Fibroblast of skin of right quadriceps (primary cell): ENCODE results near the gene PDS5A.
"Not testable (repeated sequence)": the region's sequence is repeated elsewhere in the genome, so short reads cannot be mapped to it uniquely, and the experiment has no call there.

Experiments used
- DNase-seq: peaks from one replicate; pipeline ENCODE4 v3.0.0-alpha.2; 2013

The PDS5A gene

DNA sequence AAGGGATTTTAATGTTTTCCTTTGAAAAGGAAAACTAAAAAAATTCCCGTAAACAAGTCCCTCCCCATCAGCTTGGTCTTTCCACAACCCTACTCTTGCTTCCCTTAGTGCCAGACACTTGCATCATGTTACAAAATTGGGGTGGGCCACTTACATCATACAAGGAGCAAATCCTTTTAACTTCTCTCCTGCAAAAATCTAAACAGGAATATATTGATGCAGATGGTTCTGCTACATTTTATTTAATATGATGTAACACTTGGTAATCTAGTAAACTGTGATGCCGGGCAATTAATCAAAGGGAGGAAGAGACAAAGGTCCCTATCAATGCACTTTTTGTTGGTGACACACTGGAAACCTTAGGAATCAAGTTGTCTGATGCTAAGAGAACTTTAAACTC lies 154.5 kb downstream of the PDS5A start:
- peak; percentile 66 for DNase-seq

DNA sequence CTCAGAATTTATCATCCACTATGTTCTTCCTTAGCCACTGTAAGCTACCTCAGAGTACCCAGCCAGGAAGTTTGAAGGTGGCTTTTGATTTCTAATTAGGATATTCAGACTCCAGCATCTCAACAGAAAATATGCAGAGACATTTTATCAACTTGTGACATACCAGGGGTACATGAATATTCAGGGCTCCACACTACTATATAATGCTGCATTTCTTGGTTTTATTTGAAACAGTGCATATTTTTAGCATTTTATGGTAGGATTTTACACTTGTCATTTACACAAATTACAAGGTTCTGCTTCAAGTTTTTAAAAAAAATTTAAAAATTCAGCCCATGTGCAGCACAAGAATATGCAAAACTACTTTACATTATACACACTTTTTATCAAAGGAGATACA lies 155.0 kb downstream of the PDS5A start:
- no peak for DNase-seq

DNA sequence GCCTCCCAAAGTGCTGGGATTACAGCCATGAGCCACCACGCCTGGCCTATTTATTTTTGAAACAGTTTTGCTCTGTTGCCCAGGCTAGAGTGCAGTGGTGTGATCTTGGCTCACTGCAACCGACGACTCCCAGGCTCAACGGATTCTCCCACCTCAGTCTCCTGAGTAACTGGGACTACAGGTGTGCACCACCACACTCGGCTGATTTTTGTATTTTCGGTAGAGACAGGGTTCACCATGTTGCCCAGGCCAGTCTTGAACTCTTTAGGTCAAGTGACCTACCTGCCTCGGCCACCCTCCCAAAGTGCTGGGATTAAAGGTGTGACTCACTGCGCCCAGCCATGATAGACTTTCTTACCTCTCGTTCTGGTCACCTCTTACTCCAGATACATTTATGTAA lies 155.8 kb downstream of the PDS5A start:
- no peak for DNase-seq

DNA sequence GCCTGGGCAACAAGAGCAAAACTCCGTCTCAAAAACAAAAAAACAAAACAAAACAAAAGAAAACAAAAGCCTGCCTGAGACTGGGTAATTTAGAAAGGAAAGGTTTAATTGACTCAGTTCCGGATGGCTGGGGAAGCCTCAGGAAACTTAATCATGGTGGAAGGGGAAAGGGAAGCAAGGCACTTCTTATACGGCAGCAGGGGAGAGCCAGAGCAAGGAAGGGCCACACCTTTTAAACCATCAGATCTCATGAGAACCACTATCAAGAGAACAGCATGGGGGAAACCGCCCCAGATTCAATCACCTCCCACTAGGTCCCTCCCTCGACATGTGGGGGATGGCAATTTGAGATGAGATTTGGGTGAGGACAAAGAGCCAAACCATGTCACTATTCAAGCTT lies 157.5 kb downstream of the PDS5A start:
- no peak for DNase-seq

DNA sequence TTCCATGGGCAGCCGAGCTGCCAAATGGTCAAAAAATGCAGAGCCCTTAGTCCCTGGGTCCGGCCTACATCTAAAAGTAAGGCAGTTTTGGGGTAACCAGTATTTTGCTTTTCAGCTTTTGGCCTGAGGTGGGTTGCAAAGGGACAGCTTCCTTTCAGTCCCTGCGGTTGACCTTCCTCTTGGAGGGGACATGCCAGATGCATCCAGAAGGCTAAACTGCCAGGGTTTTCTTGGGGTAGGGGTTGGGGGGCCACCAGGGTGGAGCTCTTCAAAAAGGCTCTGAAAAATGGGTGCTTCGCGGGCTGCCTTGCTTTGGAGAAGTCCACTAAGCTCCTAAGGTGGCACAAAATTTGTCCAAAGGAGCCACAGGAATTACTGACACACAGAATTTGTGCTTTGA lies 159.1 kb downstream of the PDS5A start:
- no peak for DNase-seq

DNA sequence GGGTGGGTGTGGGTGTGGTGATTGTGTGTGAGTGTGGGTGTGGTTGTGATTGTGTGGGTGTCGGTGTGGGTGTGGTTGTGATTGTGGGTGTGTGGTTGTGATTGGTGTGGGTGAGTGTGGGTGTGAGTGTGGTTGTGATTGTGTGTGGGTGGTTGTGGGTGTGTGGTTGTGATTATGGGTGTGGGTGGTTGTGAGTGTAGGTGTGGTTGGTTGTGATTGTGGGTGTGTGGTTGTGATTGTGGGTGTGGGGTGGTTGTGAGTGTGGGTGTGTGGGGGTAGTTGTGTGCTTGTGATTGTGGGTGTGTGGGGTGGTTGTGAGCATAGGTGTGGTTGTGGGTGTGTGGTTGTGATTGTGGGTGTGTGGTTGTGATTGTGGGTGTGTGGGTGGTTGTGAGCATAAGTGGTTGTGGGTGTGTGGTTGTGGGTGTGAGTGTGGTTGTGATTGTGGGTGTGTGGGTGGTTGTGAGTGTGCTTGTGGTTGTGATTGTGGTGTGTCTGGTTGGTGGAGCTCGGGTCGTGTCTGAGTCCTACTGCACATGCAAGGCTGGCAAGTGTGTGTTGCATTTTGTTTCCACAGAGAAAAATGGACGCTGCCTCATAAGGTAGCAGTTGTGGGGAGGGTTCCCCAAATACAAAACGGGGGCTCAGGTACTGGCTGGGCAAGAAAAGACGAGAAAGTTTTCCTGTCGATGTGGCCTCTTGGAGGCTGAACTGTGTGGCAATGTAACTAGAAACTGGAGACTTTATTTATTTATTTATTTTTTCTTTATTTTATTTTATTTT lies 163.1 kb downstream of the PDS5A start:
- DNase-seq = peak; percentile 25

DNA sequence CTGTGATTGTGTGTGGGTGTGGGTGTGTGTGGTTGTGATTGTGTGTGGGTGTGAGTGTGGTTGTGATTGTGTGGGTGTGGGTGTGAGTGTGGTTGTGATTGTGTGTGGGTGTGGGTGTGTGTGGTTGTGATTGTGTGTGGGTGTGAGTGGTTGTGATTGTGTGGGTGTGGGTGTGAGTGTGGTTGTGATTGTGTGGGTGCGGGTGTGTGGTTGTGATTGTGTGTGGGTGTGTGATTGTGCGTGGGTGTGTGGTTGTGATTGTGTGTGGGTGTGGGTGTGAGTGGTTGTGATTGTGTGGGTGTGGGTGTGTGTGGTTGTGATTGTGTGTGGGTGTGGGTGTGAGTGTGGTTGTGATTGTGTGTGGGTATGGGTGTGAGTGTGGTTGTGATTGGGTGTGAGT lies 163.9 kb downstream of the PDS5A start:
- not testable (repeated sequence) for DNase-seq

DNA sequence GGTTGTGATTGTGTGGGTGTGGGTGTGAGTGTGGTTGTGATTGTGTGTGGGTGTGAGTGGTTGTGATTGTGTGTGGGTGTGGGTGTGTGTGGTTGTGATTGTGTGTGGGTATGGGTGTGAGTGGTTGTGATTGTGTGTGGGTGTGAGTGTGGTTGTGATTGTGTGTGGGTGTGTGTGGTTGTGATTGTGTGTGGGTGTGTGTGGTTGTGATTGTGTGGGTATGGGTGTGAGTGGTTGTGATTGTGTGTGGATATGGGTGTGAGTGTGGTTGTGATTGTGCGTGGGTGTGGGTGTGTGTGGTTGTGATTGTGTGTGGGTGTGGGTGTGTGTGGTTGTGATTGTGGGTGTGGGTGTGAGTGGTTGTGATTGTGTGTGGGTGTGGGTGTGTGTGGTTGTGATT lies 164.7 kb downstream of the PDS5A start:
- DNase-seq = not testable (repeated sequence)

DNA sequence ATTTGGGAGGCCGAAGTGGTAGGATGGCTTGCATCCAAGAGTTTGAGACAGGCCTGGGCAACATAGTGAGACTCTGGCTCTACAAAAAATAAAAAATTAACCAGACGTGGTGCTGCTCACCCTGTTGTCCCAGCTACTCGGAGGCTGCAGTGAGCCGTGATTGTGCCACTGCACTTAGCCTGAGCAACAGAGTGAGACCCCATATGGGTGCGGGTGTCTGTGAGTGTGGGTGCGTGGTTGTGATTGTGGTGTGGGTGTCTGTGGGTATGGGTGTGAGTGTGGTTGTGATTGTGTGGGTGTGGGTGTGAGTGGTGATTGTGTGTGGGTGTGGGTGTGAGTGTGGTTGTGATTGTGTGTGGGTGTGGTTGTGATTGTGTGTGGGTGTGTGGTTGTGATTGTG lies 165.2 kb downstream of the PDS5A start:
- no peak for DNase-seq

DNA sequence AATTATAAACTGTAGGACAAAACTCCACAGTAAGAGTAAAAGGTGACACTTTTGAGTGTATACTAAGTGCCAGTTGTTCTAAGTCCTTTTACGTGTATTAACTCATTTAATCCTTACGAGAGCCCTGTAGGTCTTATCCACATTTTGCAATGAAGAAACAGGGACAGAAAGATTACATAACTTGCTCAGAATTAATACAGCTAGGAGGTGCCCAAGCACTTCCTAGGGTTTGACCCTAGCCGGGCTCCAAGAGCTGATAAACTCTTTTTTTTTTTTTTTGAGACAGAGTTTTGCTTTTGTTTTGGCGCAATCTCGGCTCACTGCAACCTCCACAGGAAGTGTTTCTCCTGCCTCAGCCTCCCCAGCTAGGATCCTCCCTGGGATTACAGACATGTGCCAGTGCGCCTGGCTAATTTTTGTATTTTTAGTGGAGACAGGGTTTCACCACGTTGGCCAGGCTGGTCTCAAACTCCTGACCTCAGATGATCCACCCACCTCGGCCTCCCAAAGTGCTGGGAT lies 169.4 kb downstream of the PDS5A start:
- DNase-seq = no peak

DNA sequence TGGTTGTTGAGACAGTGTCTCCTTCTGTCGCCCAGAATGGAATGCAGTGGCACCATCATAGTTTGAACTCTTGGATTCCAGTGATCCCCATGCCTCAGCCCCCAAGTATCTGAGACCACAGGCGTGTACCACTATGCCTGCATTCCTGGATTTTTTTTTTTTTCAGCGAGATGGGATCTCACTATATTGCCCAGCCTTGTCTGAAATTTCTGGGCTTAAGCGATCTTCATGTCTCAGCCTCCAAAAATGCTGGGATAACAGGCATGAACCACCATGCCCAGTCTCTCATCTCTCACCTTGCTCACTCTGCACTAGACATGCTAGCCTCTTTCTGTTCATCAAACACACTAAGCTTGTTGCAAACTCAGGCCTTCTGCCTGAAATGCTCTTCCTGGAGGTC lies 175.7 kb downstream of the PDS5A start:
- no peak for DNase-seq

DNA sequence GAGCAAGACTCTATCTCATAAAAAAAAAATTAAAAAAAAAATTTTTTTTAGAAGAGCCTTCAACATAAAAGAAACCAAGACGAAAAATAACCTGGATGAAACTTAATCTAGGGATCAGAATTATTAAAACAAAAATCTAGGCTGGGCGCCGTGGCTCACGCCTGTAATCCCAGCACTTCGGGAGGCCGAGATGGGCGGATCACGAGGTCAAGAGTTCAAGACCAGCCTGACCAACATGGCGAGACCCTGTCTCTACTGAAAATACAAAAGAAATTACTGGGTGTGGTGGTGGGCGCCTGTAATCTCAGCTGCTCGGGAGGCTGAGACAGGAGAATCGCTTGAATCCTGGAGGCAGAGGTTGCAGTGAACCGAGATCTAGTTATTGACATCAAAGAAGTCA lies 184.7 kb downstream of the PDS5A start:
- not testable (repeated sequence) for DNase-seq

DNA sequence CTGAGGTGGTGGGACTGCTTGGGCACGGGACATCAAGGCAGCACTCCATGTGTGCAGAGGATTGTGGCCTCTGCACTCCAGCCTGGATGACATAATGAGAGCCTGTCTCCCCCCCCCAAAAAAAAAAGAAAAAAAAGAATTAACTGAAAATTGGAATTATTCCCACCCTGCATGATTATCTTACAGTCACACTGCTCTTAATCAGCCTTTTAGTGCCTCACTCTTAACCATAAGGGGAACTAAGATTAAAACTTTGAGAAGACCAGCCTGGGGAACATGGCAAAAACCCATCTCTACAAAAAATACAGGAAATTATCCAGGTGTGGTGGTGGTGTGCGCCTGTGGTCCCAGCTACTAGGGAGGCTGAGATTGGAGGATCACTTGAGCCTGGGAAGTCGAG lies 185.2 kb downstream of the PDS5A start:
- DNase-seq = no peak

DNA sequence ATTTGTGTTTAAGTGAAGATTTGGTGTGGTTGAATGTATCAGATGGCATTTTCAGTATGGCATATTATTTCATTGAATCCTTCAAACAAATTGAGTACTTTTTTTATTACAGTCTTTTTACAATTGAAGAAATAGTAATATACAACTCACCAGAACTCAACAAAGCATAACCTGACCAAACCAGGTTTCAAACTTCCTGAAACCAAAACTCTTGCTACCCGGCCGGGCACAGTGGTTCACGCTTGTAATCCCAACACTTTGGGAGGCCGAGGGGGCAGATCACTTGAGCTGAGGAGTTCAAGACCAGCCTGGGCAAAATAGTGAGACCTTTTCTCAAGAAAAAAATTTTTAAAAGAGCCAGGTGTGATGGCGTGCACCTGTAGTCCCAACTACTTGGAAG lies 185.6 kb downstream of the PDS5A start:
- no peak for DNase-seq

DNA sequence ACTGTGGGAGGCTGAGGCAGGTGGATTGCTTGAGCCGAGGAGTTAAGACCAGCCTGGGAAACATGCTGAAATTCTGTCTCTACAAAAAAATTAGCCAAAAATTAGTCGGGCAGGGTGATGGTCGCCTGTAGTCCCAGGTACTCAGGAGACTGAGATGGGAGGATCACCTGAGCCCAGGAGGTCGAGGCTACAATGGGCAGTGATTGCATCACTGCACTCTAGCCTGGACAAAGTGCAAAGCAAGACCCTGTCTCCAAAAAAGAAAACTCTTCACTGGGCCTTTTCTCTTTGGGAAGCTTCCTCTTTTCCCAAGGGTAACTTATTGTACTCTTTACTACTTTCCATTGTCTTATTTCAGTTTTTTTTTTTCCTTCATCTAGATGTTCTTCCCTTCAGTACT lies 190.9 kb downstream of the PDS5A start:
- DNase-seq = no peak

DNA sequence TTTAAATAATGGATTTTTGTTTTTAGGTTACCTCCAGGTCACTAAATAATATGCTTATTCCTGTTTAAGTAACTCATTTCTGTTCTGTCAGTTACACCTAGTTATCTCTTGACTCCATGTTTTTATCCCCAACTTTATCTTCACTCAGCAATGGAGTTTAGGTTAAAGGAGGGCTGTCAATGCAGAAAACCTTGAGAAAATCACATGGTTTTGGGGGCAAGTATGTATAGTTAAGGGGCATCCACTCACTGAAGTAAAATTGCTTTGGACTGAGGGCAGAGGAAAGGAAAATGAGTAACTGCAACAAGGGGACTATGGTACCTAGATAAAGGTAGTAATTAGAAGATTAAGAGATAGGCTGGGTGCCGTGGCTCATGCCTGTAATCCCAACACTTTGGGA lies 192.6 kb downstream of the PDS5A start:
- DNase-seq = no peak

DNA sequence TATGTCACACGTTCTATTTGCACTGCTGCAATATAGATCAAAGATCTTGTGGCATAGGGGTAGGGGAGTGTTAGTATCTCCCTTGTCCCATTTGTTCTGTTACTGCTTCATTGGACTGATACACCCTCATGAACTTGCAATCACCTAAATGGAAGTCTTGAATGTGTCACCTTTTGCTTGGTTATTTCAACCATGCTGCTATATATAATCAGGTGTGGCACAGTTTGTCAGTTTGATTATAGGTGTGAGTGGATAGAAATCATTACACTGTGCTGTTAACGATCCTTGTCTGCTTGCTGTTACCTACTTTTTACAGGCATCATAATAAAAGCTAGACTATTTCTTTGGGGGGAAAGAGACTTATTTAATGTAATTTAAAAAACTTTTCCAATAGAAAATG lies 195.7 kb downstream of the PDS5A start:
- DNase-seq = not testable (repeated sequence)
